ENCODE data around the gene WWOX.

DNA sequence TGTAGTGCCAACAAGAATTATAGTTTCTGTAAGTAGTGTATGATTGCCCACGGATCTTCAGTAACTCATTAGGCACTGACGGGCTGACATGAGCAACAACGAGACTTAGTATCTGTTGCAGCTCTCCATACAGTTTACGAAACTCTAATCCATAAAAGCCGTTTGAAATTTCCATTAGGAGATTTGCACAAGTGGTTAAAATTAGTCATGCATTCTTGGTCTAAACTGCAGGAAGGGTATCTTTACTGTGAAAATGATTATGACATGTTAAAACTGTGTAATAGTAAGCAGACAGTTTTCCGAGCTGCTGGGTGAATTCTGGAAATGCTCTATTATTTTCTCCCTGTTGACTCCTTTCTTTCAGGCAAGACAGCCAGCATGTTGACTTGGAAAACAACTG is 605.0 kb downstream of the WWOX start:
- TF ChIP-seq ZNF274 (IDR thresholded peaks at IDR 0.05; ENCODE audit: low read depth, low read length): no peak
- no peak for TF ChIP-seq SUZ12 (IDR thresholded peaks at IDR 0.05; ENCODE audit: extremely low read depth, insufficient read depth, insufficient read length)
- no peak for TF ChIP-seq YY1 (IDR thresholded peaks at IDR 0.05; ENCODE audit: insufficient read depth, insufficient read length)

Data from NT2/D1 (cell line).